Lung (tissue), 12 donors: ENCODE data around the gene ULK4. TPM values are rescaled to one million over a fixed set of nuclear protein-coding genes. Genes with fewer than 3 reads are reported as not detected.

ENCODE experiments used
- ATAC-seq: fragments of 200-7000 bp; cut with Tn5 transposase; one replicate; pipeline ENCODE4 v1.9.1; 2020; ENCODE audit warnings: moderate number of reproducible peaks; ENCODE audit not compliant: insufficient read depth, low FRiP score
- DNase-seq, 3 donors: peaks; one replicate each; pipeline ENCODE4 v3.0.0-alpha.2; 2013 to 2017
- H3K27ac ChIP-seq, 2 donors: one replicate each; pipeline ENCODE4 v1.5.1; 2013; ENCODE audit warnings: mild to moderate bottlenecking in 2 of 2, moderate library complexity in 2 of 2, control low read depth in 1 of 2, inconsistent platforms in 1 of 2, low read depth in 1 of 2, low read length in 1 of 2
- H3K27me3 ChIP-seq, 3 donors: one replicate each; pipeline ENCODE4 v1.5.1; 2013; ENCODE audit warnings: low read length in 2 of 3; ENCODE audit not compliant: control insufficient read depth in 3 of 3, insufficient read depth in 3 of 3
- H3K36me3 ChIP-seq, 4 donors: one replicate each; pipeline ENCODE4 v1.5.1; 2013; ENCODE audit warnings: low read length in 4 of 4, mild to moderate bottlenecking in 1 of 4, moderate library complexity in 1 of 4; ENCODE audit not compliant: control insufficient read depth in 4 of 4, insufficient read depth in 4 of 4
- H3K4me1 ChIP-seq, 5 donors: one replicate each; pipeline ENCODE4 v1.5.1; 2013; ENCODE audit warnings: low read length in 5 of 5, mild to moderate bottlenecking in 2 of 5, moderate library complexity in 1 of 5; ENCODE audit not compliant: control insufficient read depth in 5 of 5, insufficient read depth in 5 of 5
- H3K4me3 ChIP-seq: one replicate; pipeline ENCODE4 v1.5.1; 2013; ENCODE audit warnings: mild to moderate bottlenecking, control low read depth, moderate library complexity
- H3K9ac ChIP-seq, 2 donors: one replicate each; pipeline ENCODE4 v1.5.1; 2013; ENCODE audit warnings: low read length in 2 of 2, control low read depth in 1 of 2; ENCODE audit not compliant: insufficient read depth in 1 of 2
- H3K9me3 ChIP-seq, 4 donors: one replicate each; pipeline ENCODE4 v1.5.1; 2013; ENCODE audit warnings: low read length in 3 of 4, mild to moderate bottlenecking in 1 of 4, moderate library complexity in 1 of 4; ENCODE audit not compliant: control insufficient read depth in 4 of 4, insufficient read depth in 3 of 4
- WGBS, 2 donors: extraction: QIAGEN DNeasy Blood & Tissue Kit; methylation state at CpG; one replicate each; pipeline ENCODE4 v1.1.7; 2013; 5-methylcytosine and 5-hydroxymethylcytosine counted together
- polyA plus RNA-seq, 2 donors: library from polyadenylated mRNA; stranded (reverse); fragments of 200-250 nt; gene quantifications; one replicate each; pipeline ENCODE4 v1.2.1, GENCODE V29; 2013
- total RNA-seq, 2 donors: library from RNA; depleted of rRNA in 1 of 2; stranded (reverse); fragments of >200 nt in 1 of 2; gene quantifications; one replicate each; pipeline ENCODE4 v1.2.1, GENCODE V29; 2014 to 2021
- TF ChIP-seq, protein P1 (sequence below): IDR thresholded peaks from 2 replicates; pipeline ENCODE4 v1.5.1; 2012; ENCODE audit warnings: mild to moderate bottlenecking; ENCODE audit errors: control extremely low read depth, extremely low read depth
- donor health status: control.
- donor health status: control.
- donor health status: Bipolar disorder and iron deficiency.
- donor health status: healthy.
- donor health status: DM: yes; HTN: yes; CAD: no.

The ULK4 gene
- total and polyA plus RNA-seq, 4 donors, result 2.8 to 56.0 (median 12.6) TPM

DNA sequence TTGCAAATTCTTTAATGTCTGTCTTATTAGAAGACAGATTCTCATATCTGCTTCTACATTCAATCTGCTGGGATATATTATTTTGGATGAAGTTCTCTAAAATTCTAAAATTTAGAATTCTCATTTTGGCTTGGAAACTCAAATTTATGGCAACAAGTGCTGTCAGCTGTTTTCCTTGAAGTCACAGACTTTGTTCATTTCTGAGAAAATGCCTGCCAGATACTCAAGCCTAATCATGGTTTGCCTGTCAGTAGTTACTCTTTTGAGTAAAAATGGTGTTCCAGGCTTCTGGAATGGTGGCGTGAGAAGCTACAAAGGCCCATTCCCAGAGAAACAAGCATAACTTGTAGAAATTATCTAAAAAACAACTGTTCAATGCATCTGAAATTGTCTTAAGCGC lies 646.8 kb downstream of the ULK4 start:
- H3K27ac ChIP-seq, result no peak overlapping the region
- no peaks in the 10 kb centered on the region for H3K9me3 ChIP-seq
- DNase-seq (no peak), ATAC-seq (no peak)
- H3K4me3 ChIP-seq, result no peak overlapping the region
- no peaks in the 10 kb centered on the region for H3K27me3 ChIP-seq
- H3K36me3 ChIP-seq, result no peaks in the 10 kb centered on the region
- H3K9ac ChIP-seq, result no peak overlapping the region
- no peaks in the 10 kb centered on the region for H3K4me1 ChIP-seq
- WGBS, 2 donors, result 96 to 98% methylated on average over 2 of the region's 2 CpGs
- TF ChIP-seq, protein P1, sequence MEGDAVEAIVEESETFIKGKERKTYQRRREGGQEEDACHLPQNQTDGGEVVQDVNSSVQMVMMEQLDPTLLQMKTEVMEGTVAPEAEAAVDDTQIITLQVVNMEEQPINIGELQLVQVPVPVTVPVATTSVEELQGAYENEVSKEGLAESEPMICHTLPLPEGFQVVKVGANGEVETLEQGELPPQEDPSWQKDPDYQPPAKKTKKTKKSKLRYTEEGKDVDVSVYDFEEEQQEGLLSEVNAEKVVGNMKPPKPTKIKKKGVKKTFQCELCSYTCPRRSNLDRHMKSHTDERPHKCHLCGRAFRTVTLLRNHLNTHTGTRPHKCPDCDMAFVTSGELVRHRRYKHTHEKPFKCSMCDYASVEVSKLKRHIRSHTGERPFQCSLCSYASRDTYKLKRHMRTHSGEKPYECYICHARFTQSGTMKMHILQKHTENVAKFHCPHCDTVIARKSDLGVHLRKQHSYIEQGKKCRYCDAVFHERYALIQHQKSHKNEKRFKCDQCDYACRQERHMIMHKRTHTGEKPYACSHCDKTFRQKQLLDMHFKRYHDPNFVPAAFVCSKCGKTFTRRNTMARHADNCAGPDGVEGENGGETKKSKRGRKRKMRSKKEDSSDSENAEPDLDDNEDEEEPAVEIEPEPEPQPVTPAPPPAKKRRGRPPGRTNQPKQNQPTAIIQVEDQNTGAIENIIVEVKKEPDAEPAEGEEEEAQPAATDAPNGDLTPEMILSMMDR, result no peak

DNA sequence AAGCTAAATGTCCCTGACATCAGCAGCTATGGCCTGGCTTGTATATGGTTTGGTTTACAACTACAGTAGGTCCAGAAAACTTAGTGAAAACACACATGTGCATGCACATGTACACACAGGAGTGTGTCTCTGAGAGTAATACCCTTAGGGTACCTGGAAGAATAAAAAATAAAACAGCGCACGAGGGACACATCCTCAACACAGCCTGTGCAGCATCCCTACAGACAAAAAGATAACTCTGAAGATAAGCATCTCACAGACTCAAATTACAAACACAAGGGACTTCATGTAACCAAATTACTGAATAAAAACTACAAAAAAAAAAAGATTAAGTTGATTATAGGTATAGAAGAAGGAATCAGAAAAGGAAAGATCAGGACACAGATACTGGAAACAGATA lies 653.8 kb downstream of the ULK4 start:
- H3K4me1 ChIP-seq, result peaks cover 0 to 9% (median 3%) of the 10 kb centered on the region in 5 donors
- H3K27me3 ChIP-seq, result no peaks in the 10 kb centered on the region
- no peak overlapping the region for H3K4me3 ChIP-seq
- WGBS, 2 donors, result 91 to 96% methylated on average over 2 of the region's 2 CpGs
- TF ChIP-seq, protein P1, result no peak
- no peak for ATAC-seq
- DNase-seq, result no peak
- no peak overlapping the region for H3K9ac ChIP-seq
- H3K9me3 ChIP-seq, result no peaks in the 10 kb centered on the region
- H3K36me3 ChIP-seq, result no peaks in the 10 kb centered on the region
- no peak overlapping the region for H3K27ac ChIP-seq

DNA sequence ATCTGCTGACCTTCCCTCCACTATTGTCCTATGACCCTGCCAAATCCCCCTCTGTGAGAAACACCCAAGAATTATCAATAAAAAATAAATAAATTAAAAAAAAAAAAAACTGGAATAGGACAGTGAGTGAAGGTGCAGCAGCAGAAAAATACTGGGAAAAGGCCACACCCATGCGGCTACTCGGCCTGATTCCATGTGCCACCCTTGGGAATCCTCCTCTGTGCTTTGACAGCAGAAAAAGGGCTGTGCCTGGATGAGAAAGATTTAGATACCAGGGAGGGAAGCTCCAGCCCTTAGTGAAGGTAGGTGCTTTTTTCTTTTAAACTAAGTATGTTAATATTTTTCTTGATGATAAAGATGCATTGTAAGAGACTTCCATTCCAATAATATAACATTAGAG lies 654.8 kb downstream of the ULK4 start:
- Histone ChIP-seq H3K27me3 (no peaks in the 10 kb centered on the region), H3K9ac (no peak overlapping the region), H3K36me3 (no peaks in the 10 kb centered on the region), H3K27ac (no peak overlapping the region), H3K4me3 (no peak overlapping the region), H3K4me1 (peaks cover 0 to 9% (median 3%) of the 10 kb centered on the region in 5 donors), H3K9me3 (no peaks in the 10 kb centered on the region)
- TF ChIP-seq, protein P1, result no peak
- WGBS, 2 donors, result 78 to 94% methylated on average over 2 of the region's 2 CpGs
- no peak for DNase-seq
- ATAC-seq, result no peak

DNA sequence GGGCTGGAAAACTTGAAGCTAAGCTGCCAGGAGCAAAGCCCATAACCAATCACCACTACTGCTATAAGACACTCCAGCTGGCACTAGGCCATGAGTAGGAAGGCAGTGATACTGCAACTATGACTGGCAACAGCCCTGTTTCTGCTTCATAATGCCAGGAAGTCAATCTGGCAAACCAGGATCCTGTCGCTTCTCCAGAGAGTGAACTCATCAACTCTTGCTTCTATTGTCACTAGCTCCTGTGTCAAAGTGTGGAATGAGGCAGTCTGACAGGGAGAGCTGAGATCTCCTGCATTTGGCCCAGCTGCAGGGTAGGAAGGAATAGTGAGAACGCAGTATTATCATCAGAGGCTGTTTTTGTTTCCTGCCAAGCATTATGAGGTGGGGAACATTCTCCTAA lies 657.3 kb downstream of the ULK4 start:
- 40 to 49% methylated on average over 2 of the region's 2 CpGs for WGBS, 2 donors
- ATAC-seq (no peak), DNase-seq (peak; percentile 24 to 74 (median 59))
- Histone ChIP-seq H3K27ac (no peak overlapping the region), H3K4me3 (no peak overlapping the region), H3K36me3 (no peaks in the 10 kb centered on the region), H3K4me1 (peaks cover 0 to 9% (median 3%) of the 10 kb centered on the region in 5 donors), H3K9me3 (no peaks in the 10 kb centered on the region), H3K27me3 (no peaks in the 10 kb centered on the region), H3K9ac (no peak overlapping the region)
- TF ChIP-seq, protein P1, result no peak
